Measurements from ENCODE around the gene BTAF1. TPM values are rescaled to one million over a fixed set of nuclear protein-coding genes. Genes with fewer than 3 reads are reported as not detected.

Gene BTAF1
- total RNA-seq, 1 experiment from 2014 or later = 45.2 TPM

- H3K56ac ChIP-seq (ENCODE audit: insufficient read length, low read depth, low read length) = no peak overlapping the region
- H3K79me1 ChIP-seq (ENCODE audit: insufficient read depth, low read depth, low read length, poor library complexity, severe bottlenecking) = no peaks in the 10 kb centered on the region
- no peaks in the 10 kb centered on the region for H4K20me1 ChIP-seq (ENCODE audit: control insufficient read depth, insufficient read depth, insufficient read length)
- no peak overlapping the region for H3K18ac ChIP-seq (ENCODE audit: insufficient read length, low read depth, low read length)
- Mint-ChIP-seq H3K9me3 (0 out of 5 replicates have a peak, but pooled peaks cover 0 to 3% of the 10 kb centered on the region in 2 experiments), H3K36me3 (ENCODE audit: insufficient read depth in 1 of 3, low read depth in 3 of 3) (no peaks in the 10 kb centered on the region; a peak in 1 of 7 replicates), H3K27ac (no peak overlapping the region), H3K4me3 (no peak overlapping the region), H3K4me1 (peaks cover 9 to 24% of the 10 kb centered on the region in 2 experiments), H3K27me3 (ENCODE audit: low read depth) (no peaks in the 10 kb centered on the region)
- no peak overlapping the region for H4K91ac ChIP-seq (ENCODE audit: insufficient read length, low read depth, low read length)
- H3K79me2 ChIP-seq (ENCODE audit: insufficient read depth, low read length) = no peaks in the 10 kb centered on the region
- no peak overlapping the region for H2BK20ac ChIP-seq (ENCODE audit: low read depth, low read length, poor library complexity, severe bottlenecking)
- no peak overlapping the region for H3K4ac ChIP-seq (ENCODE audit: low read depth, low read length)
- no peak overlapping the region for H3T11ph ChIP-seq (ENCODE audit: low read length)
- no peak overlapping the region for H3K4me2 ChIP-seq (ENCODE audit: insufficient read depth, insufficient read length, low read length)
- H4K8ac ChIP-seq (replicated peaks; ENCODE audit: insufficient read length, low read depth, low read length) = no peak overlapping the region
- no peaks in the 10 kb centered on the region for H3K9me3 ChIP-seq (ENCODE audit: control insufficient read depth, low read depth, low read length)
- no peak overlapping the region for H4K5ac ChIP-seq (ENCODE audit: insufficient read length, low read depth, low read length)
- no peak for TF ChIP-seq CTCF (conservative IDR thresholded peaks at IDR 0.05)
- H2BK12ac ChIP-seq (ENCODE audit: insufficient read length, low read depth, low read length) = no peak overlapping the region
- no peak for DNase-seq
- no peaks in the 10 kb centered on the region for H3K27me3 ChIP-seq (ENCODE audit: insufficient read depth, low read length)
- no peak overlapping the region for H2BK5ac ChIP-seq (ENCODE audit: insufficient read length, low read length)
- H2BK15ac ChIP-seq (ENCODE audit: low read depth, low read length) = no peak overlapping the region
- no peaks in the 10 kb centered on the region for H3K23me2 ChIP-seq (ENCODE audit: insufficient read length, low read depth, low read length, poor library complexity, severe bottlenecking)
- peaks cover 6% of the 10 kb centered on the region; the same call in 1 of the 2 replicates for H3K4me1 ChIP-seq (ENCODE audit: insufficient read depth, low read length)
- H3K14ac ChIP-seq (ENCODE audit: insufficient read depth, low read length) = no peak overlapping the region
- no peak overlapping the region for H2AK5ac ChIP-seq (ENCODE audit: insufficient read length, low read length)
- H2AFZ ChIP-seq (ENCODE audit: low read length) = no peak overlapping the region
- no peak overlapping the region for H3K9ac ChIP-seq (ENCODE audit: extremely low read depth, insufficient read length, low read length)
- no peak overlapping the region for H3K23ac ChIP-seq (ENCODE audit: insufficient read length, low read depth, low read length)
- H3K27ac ChIP-seq (ENCODE audit: insufficient read length, low read depth, low read length) = no peak overlapping the region
- H2BK120ac ChIP-seq (ENCODE audit: low read depth, low read length, poor library complexity, severe bottlenecking) = no peak overlapping the region
Measured at GRCh38 chr10:92047215-92047614, 123.6 kb downstream of the BTAF1 start.
